GM06990 (cell line): ENCODE measurements around the gene APBB1.

Experiments
- DNase-seq: peaks from one replicate; pipeline ENCODE4 v3.0.0-alpha.2; 2011; ENCODE audit not compliant: insufficient read length; ENCODE audit errors: extremely low read depth
- H3K27me3 ChIP-seq: replicated peaks from 2 replicates; pipeline ENCODE4 v1.6.0; 2011; ENCODE audit warnings: low read length; ENCODE audit not compliant: control insufficient read depth, insufficient read depth
- H3K36me3 ChIP-seq: 2 replicates; pipeline ENCODE4 v1.5.1; 2011; ENCODE audit warnings: low read length; ENCODE audit not compliant: control insufficient read depth, insufficient read depth
- H3K4me3 ChIP-seq: replicated peaks from 2 replicates; pipeline ENCODE4 v1.5.1; 2011; ENCODE audit warnings: low read depth, mild to moderate bottlenecking, control low read depth, low read length
- CTCF ChIP-seq: IDR thresholded peaks from 2 replicates; pipeline ENCODE4 v1.5.1; 2011; ENCODE audit warnings: low read length, control low read depth, mild to moderate bottlenecking, inconsistent platforms; ENCODE audit not compliant: insufficient read depth, poor library complexity, severe bottlenecking

The APBB1 gene

GRCh38 chr11:6417907-6418556, 862 bp downstream of the APBB1 start:
- Histone ChIP-seq H3K27me3 (peaks cover 2% of the 10 kb centered on the region), H3K36me3 (no peaks in the 10 kb centered on the region), H3K4me3 (no peak overlapping the region)
- TF ChIP-seq CTCF = no peak
- no peak for DNase-seq

- peaks cover 2% of the 10 kb centered on the region for H3K27me3 ChIP-seq
- no peaks in the 10 kb centered on the region for H3K36me3 ChIP-seq
- no peak for TF ChIP-seq CTCF
These were observed 3.1 kb downstream of the APBB1 start for GRCh38 chr11:6415797-6416196.

GRCh38 chr11:6414874-6415328, 4.0 kb downstream of the APBB1 start:
- Histone ChIP-seq H3K27me3 (peaks cover 2% of the 10 kb centered on the region), H3K36me3 (no peaks in the 10 kb centered on the region), H3K4me3 (no peak overlapping the region)
- DNase-seq = no peak
- no peak for TF ChIP-seq CTCF

More at GRCh38 chr11:6415797-6416196, 3.1 kb downstream of the APBB1 start:
- H3K4me3 ChIP-seq = no peak overlapping the region
- DNase-seq = no peak

DNA sequence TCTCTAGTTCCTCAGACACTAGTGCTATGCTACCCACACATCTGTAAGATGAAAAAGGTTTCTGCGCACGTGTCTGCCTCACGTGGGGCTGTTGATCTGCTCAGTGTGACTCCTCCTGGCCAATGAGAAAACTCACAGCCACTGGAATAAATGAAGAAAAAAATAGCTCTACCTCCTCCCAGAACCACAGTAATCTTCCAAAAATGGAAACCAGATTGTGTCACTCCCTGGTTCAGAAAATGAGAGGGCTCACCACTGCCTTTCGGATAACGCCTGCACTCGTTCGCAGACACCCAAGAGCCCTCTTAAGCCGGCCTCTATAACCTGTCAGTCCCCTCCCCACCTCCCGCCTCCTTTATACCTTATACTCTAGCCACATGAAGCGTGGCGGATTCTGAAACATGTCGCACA, 5.1 kb downstream of the APBB1 start:
- Histone ChIP-seq H3K36me3 (no peaks in the 10 kb centered on the region), H3K4me3 (no peak overlapping the region), H3K27me3 (peaks cover 2% of the 10 kb centered on the region)
- TF ChIP-seq CTCF = no peak
- DNase-seq = no peak

- Histone ChIP-seq H3K4me3 (no peak overlapping the region), H3K27me3 (no peaks in the 10 kb centered on the region; the same call in 1 of the 2 replicates), H3K36me3 (no peaks in the 10 kb centered on the region)
- TF ChIP-seq CTCF = no peak
- no peak for DNase-seq
These were observed 7.3 kb downstream of the APBB1 start for GRCh38 chr11:6411594-6412031.
